ENCODE data around the gene DNAH6. TPM values are rescaled to one million over a fixed set of nuclear protein-coding genes. Genes with fewer than 3 reads are reported as not detected.

The DNAH6 gene
- polyA plus RNA-seq, 3 donors, result 0.04 TPM; not detected in 2

Other genes starting within 250 kb of the DNAH6 start
- gene SUCLG1, start 57.2 kb upstream of the DNAH6 start, polyA plus RNA-seq, result 100 to 1,000 TPM in 1 of 3 donors, 10 to 100 TPM in 2; 24.9 to 114 (median 98.9) TPM